Measurements from ENCODE around the gene TTF2. TPM values are rescaled to one million over a fixed set of nuclear protein-coding genes. Genes with fewer than 3 reads are reported as not detected.
"Not testable (repeated sequence)": the region's sequence is repeated elsewhere in the genome, so short reads cannot be mapped to it uniquely, and the experiment has no call there.

The TTF2 gene
- total RNA-seq, 1 donor from 2014 or later, result 16.1 TPM

DNA sequence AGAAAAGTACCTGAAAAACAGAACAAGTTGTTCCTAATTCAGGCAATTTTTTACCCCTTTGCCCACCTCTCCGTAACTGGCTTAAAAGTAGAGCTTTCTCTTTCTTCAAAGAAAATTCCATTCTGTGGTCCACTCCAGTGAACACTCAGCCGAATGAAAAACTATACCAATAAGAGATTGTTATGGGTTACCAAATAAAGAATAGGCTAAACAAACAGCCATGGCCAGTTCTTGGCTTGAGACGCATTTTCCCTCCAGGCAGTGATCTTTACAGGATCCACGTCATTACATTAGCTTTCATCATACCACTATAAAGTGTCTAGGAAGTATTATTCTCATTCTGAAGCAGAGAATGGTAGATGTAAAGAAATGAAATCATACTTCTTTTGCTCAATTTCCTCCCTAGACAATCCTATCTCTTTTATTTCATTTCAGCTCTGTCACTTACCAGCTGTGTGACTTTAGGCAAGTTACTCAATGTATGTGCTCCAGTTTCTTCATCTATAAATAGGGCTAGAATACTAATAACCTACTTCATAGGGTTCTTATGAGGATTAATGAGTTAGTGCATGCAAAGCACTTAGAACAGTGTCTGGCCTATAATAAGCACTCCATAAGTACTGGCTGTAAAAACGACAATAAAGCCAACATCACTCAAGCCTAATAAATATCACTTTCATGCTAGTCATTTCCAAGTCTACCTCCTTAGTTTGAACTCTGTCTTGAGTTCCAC lies 87.9 kb downstream of the TTF2 start:
- no peak for DNase-seq (ENCODE audit: low spot score)

DNA sequence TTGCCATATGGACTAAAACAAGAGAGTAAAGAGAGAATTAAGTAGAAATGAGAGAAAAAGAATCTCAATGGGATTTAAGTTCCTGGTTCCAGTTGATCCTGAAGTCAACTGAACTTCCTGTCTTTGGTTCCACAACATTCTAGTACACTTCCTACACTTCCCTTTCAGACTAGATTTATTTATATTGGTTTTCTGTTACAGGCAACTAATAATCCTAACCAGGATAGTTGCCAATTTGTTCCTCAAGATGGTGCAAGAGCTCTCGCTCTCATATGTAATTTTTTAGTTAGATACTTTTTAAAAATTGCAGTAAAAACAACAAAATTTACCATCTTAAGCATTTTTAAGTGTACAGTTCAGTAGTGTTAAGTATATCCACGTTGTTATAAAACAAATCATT lies 90.2 kb downstream of the TTF2 start:
- DNase-seq (ENCODE audit: low spot score), result no peak

DNA sequence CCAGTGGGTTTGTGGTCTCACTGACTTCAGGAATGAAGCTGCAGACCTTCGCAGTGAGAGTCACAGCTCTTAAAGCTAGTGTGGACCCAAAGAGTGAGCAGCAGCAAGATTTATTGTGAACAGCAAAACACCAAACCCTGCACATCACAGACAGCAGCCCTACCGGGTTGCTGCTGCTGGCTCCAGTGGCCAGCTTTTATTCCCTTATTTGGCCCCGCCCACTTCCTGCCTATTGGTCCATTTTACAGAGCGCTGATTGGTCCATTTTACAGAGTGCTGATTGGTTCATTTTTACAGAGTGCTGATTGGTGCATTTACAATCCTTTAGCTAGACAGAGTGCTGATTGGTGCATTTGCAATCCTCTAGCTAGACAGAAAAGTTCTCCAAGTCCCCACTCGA lies 91.2 kb downstream of the TTF2 start:
- DNase-seq (ENCODE audit: low spot score), result not testable (repeated sequence)

Other genes starting within 250 kb of the TTF2 start
- 75.8 TPM for gene PTGFRN, start 150.4 kb upstream of the TTF2 start, total RNA-seq (ENCODE audit: insufficient read depth, low replicate concordance)
- 0.48 TPM for gene CD101, start 58.6 kb upstream of the TTF2 start, total RNA-seq (ENCODE audit: insufficient read depth, low replicate concordance)
- gene TRIM45, start 61.4 kb downstream of the TTF2 start, total RNA-seq (ENCODE audit: insufficient read depth, low replicate concordance), result 12.0 TPM
- 0.96 TPM for gene VTCN1, start 150.6 kb downstream of the TTF2 start, total RNA-seq (ENCODE audit: insufficient read depth, low replicate concordance)